NCI-H526 (cell line): ENCODE measurements around the gene CLCN3.
"Not testable (repeated sequence)": the region's sequence is repeated elsewhere in the genome, so short reads cannot be mapped to it uniquely, and the experiment has no call there.

ENCODE experiments used
- DNase-seq, 2 experiments: peaks; one replicate each; lab custom pipeline; 2025; lab: John Stamatoyannopoulos, UW

Gene CLCN3

DNA sequence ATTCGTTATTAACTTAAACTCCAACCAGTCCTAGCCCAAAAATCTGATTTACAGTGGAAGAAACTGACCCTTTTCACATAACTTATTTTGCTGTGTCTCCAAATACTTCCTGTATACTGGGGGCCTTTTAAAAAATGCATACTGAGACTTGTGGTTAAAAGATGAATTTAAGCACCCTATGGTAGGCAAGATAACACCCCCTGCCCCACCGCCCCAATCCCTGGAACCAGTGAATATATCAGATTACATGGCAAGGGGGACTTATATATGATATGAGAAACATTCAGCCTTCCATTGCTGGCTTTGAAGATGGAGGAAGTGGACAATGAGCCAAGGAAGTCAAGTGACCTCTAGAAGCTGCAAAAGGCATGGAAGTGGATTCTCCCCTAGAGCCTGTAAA is 3.1 kb upstream of the CLCN3 start:
- DNase-seq: no peak

DNA sequence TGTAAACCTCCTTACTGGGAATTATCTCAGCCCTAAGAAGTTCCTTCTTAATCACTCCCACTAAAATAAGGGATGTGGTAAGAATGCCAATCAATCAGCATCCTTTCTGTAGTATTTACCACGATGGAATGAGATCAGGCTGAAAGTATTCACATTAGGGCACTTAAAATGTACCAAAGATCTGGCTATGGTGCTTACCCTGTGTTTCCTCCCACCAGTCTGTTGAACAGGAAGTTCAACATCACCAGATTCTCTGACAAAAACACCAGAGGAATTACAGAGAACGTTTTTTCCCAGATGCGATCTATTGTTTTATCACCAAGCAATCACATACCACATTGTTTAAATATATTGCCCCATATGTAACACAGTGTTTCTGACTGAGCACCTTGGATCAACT is 2.1 kb upstream of the CLCN3 start:
- no peak for DNase-seq

GRCh38 chr4:169618986-169619385 is 1.4 kb upstream of the CLCN3 start:
- DNase-seq: no peak

DNA sequence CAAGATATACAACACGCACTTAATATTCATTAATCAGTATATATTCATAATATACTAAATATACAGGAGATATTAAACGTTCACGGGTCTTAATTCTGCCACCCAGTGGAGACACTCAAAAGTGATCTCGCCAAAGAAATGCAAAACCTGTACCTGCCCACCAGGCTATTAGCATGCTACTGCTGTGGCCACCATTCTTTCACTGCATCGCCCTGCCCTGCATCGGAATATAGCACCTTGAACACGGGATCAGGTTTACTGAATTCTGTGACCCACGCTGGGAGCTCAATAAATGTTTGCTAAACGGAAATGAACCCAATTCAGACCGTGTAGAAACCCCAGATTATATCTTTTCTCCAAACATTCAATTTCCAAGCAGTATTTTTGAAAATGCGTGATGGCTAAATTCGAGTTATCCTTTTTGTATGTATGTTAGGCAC is 840 bp upstream of the CLCN3 start:
- peak; percentile 79 to 87 for DNase-seq

- DNase-seq: peak; percentile 36 to 43
These were observed 486 bp downstream of the CLCN3 start for GRCh38 chr4:169620880-169621248.

DNA sequence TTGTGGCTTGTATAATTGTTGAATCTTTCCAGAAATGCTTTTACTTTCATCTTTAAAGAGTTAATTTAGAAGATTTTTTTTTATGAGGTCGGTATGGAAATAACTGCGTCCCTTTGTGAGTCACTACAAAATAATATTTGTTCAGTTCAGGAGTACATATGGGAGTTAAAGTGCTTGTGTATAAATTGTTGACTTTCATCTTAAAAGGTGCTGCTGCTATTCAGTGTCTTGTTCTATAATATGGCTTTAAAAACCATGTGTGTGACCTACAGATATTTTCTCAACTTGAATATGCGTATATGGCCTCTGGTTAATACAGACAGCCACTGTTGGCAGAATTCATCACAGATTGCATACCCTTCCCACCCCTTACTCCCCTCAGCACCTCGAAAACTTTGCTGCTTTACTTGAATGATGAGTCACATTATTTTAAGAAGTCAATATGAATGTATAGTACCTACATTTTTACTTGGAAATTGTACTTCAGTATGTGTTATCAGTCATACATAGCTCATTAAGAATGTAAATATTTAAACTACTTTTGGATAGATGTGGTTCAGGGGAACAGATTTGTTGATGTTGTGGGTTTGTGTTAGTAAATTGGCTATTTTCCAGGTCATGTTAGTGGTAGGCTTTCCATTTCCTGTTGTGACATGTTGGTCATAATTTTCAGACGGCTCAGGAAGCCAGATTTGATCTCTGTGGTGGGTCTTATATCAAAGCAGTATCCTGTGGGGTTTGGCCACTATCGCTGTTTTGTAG is 1.5 kb downstream of the CLCN3 start:
- DNase-seq: peak in 1 of 2 experiments; percentile 8

GRCh38 chr4:169622566-169622965 is 2.2 kb downstream of the CLCN3 start:
- DNase-seq: no peak

- not testable (repeated sequence) for DNase-seq
These were observed 3.6 kb downstream of the CLCN3 start for GRCh38 chr4:169624012-169624411.

DNA sequence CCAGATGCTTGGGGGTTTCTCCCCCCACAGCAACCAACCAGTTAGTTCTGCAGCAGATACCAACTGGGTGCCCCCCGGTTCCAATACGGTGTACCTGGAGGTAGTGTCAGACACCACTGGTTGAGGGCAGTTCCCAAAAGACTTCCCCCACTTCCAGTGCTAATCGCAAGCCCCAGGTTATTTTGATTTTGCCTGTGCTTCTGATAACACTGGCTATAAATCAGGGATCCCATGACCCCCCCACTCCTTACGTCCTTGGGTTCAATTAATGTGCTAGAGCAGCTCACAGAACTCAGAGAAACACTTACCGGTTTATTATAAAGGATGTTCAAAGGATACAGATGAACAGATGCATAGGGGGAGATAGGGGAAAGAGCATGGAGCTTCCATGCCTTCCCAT is 5.5 kb downstream of the CLCN3 start:
- DNase-seq: no peak

- DNase-seq: no peak
These were observed 6.2 kb downstream of the CLCN3 start for GRCh38 chr4:169626331-169627282.

GRCh38 chr4:169627307-169627706 is 6.9 kb downstream of the CLCN3 start:
- no peak for DNase-seq

GRCh38 chr4:169628579-169628978 is 8.2 kb downstream of the CLCN3 start:
- DNase-seq: no peak

- DNase-seq: no peak
These were observed 9.7 kb downstream of the CLCN3 start for GRCh38 chr4:169630069-169630468.

GRCh38 chr4:169632896-169633295 is 12.5 kb downstream of the CLCN3 start:
- no peak for DNase-seq

- DNase-seq: peak in 1 of 2 experiments; percentile 39
These were observed 14.6 kb downstream of the CLCN3 start for GRCh38 chr4:169634975-169635374.

DNA sequence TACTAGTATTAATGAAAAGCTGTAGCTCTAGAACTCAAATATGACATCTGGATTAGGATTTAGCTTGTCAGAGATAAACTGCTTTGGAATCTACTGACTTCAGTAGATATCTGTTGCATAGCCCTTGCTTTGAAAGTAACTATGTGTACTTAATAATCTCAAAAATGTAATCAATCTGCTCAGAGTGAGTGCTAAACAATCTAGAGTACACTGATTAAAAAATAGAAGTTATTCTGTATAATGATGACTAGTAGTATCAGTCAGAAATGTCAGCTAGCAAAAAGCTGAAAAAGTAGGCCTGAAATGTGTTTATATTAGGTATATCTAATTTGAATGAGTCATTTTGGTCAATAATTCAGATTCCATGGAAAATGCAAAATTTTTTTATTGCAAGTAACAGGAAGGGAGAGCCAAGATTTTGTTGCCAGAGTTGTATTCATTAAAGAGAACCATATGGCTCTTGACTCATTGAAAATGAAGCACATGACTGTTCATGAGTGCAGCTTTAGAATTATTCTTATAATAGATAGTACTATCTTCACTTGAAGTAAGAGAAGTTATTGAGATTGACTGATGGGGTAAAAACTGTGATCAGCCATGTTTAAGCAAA is 20.0 kb downstream of the CLCN3 start:
- no peak for DNase-seq

- DNase-seq: no peak
These were observed 24.4 kb downstream of the CLCN3 start for GRCh38 chr4:169644802-169645201.

- DNase-seq: no peak
These were observed 25.2 kb downstream of the CLCN3 start for GRCh38 chr4:169645627-169646026.

DNA sequence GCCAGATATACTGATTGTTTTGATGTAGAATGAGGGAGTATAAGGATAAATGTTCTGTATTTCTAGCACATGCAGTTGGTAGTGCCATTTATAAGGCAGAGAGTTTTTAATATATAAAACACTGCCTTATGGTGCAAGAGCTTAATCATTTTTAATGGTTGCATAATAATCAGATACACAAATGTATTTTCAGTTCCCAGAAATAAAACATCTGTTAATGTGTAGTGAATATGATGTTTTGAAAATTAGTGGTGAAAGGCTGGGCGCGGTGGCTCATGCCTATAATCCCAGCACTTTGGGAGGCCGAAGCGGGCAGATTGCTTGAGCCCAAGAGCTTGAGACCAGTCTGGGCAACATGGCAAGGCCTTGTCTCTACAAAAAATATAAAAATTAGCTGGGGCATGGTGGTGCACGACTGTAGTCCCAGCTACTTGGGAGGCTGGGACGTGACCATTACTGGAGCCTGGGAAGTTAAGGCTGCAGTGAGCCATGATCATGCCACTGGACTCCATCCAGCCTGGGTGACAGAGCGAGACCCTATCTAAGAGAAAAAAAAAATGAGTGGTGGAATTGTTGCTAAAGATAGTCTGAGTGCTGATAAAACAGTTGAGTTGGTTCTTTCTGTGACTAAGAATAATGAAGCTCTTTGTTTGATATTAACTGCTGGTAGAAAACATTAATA is 29.3 kb downstream of the CLCN3 start:
- DNase-seq: no peak

- no peak for DNase-seq
These were observed 30.0 kb downstream of the CLCN3 start for GRCh38 chr4:169650227-169650936.

DNA sequence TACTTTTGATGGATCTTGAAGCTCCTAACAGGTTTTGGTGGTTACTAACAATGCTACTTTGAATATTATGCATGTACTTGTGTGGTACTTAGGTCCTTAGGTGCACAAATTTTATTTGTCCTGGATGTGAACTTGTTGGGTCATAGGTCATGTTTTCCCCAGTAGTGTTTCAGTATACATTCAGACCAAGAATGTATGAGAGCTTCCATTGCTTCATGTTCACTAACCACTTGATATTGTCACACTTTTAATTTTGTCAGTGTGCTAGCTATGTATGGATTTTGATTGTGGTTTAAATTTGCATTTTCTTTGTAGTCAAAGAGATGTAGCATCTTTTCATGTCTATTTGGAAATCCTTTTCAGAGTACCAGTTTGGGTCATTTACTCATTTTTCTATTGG is 32.2 kb downstream of the CLCN3 start:
- no peak for DNase-seq
